WTC11 (cell line): ENCODE measurements around the gene RASGRF1.

Experiments
- ATF3 ChIP-seq: sonication (generic); formaldehyde crosslinking; conservative IDR thresholded peaks from 2 replicates; pipeline ENCODE4 v1.8.1; 2022; ENCODE audit warnings: mild to moderate bottlenecking, missing genetic modification reagents
- CREB1 ChIP-seq: sonication (generic); formaldehyde crosslinking; IDR thresholded peaks from 2 replicates; pipeline ENCODE4 v1.8.0; 2023; ENCODE audit warnings: mild to moderate bottlenecking, missing genetic modification reagents
- CTCF ChIP-seq: fragments of 200-600 bp; IDR thresholded peaks from 2 replicates; pipeline ENCODE4 v1.8.0; 2022; ENCODE audit warnings: antibody characterized with exemption
- FOXJ3 ChIP-seq: sonication (generic); formaldehyde crosslinking; IDR thresholded peaks from 2 replicates; pipeline ENCODE4 v1.9.0; 2021; ENCODE audit warnings: missing genetic modification reagents, mild to moderate bottlenecking, borderline replicate concordance
- FOXP1 ChIP-seq: sonication (generic); formaldehyde crosslinking; IDR thresholded peaks from 2 replicates; pipeline ENCODE4 v1.8.0; 2022; ENCODE audit warnings: missing genetic modification reagents, mild to moderate bottlenecking, moderate library complexity, borderline replicate concordance
- NR2C2 ChIP-seq: sonication (generic); formaldehyde crosslinking; IDR thresholded peaks from 2 replicates; pipeline ENCODE4 v1.8.0; 2022; ENCODE audit warnings: mild to moderate bottlenecking, missing genetic modification reagents
- PRDM15 ChIP-seq: sonication (generic); formaldehyde crosslinking; IDR thresholded peaks from 2 replicates; pipeline ENCODE4 v1.8.0; 2022; ENCODE audit warnings: missing genetic modification reagents
- USF2 ChIP-seq: sonication (generic); formaldehyde crosslinking; IDR thresholded peaks from 2 replicates; pipeline ENCODE4 v1.8.1; 2023; ENCODE audit warnings: mild to moderate bottlenecking, missing genetic modification reagents, moderate library complexity
- ZNF423 ChIP-seq: fragments of 250-450 bp; sonication (Bioruptor Pico); IDR thresholded peaks from 2 replicates; pipeline ENCODE4 v2.1.2; 2022; ENCODE audit warnings: mild to moderate bottlenecking, moderate library complexity
- ZSCAN18 ChIP-seq: fragments of 250-450 bp; sonication (Bioruptor Pico); IDR thresholded peaks from 2 replicates; pipeline ENCODE4 v2.1.2; 2022; ENCODE audit warnings: mild to moderate bottlenecking, moderate library complexity

- TF ChIP-seq CTCF = no peak
- no peak for TF ChIP-seq ATF3 (CRISPR knock-in tag)
- no peak for TF ChIP-seq USF2 (CRISPR knock-in tag)
- TF ChIP-seq ZSCAN18 (CRISPR knock-in tag) = no peak
- no peak for TF ChIP-seq ZNF423 (CRISPR knock-in tag)
- TF ChIP-seq PRDM15 (CRISPR knock-in tag) = no peak
- TF ChIP-seq FOXJ3 (CRISPR knock-in tag) = no peak
- no peak for TF ChIP-seq FOXP1 (CRISPR knock-in tag)
- TF ChIP-seq NR2C2 = no peak
- no peak for TF ChIP-seq CREB1 (CRISPR knock-in tag)
Measured at GRCh38 chr15:78984041-78984440, 106.5 kb downstream of the RASGRF1 start.
